OCI-LY1 (cell line): Measurements from ENCODE around the gene S100A8.

Source experiments
- EZH2 ChIP-seq: fragments of 200-600 bp; sonication (generic), shearing (Covaris generic); IDR thresholded peaks from 2 replicates; pipeline ENCODE4 v1.8.0; 2017; ENCODE audit warnings: borderline replicate concordance, mixed run types, mild to moderate bottlenecking, antibody characterized with exemption, low read length, moderate library complexity, mixed read lengths
- TF ChIP-seq, protein P1 (sequence below): fragments of 200-600 bp; sonication (generic), shearing (Covaris generic); IDR thresholded peaks from 2 replicates; pipeline ENCODE4 v1.5.1; 2017; ENCODE audit warnings: mild to moderate bottlenecking, antibody characterized with exemption, low read length, moderate library complexity, mixed read lengths

DNA sequence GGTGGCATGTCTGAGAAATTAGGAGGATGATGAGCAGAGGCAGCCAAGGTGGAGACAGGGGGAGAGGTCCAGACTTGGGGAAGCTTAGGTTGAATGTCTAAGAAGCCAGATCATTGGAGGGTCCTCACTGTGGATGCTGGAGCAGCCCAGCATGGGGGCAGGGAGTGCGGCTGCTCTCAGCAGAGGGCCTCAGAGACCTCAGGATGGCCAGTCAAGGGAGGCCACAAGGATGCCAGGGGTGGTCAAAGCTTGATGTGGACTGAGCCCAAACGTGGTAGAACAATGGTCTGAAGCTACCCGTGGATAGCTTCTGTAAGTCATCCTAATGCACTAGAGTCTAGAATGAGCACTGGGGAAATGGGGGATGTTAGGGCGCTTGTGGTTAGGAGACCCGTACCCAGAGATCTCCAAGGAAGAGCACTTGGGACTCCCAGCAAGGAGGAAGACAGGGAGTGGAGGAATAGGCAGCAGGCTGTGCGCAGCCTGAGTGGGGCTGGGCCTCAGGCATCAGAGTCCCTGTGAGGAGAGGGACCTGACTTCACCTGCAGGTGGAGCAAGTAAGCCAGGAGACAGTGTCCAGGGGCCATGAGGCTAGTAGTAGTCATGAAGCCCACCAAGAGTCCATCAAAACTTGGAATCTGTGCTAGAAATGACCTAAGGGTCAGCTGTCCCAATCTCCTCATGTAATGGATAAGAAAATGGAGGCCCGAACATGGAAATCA, 37.5 kb downstream of the S100A8 start:
- TF ChIP-seq, protein P1, sequence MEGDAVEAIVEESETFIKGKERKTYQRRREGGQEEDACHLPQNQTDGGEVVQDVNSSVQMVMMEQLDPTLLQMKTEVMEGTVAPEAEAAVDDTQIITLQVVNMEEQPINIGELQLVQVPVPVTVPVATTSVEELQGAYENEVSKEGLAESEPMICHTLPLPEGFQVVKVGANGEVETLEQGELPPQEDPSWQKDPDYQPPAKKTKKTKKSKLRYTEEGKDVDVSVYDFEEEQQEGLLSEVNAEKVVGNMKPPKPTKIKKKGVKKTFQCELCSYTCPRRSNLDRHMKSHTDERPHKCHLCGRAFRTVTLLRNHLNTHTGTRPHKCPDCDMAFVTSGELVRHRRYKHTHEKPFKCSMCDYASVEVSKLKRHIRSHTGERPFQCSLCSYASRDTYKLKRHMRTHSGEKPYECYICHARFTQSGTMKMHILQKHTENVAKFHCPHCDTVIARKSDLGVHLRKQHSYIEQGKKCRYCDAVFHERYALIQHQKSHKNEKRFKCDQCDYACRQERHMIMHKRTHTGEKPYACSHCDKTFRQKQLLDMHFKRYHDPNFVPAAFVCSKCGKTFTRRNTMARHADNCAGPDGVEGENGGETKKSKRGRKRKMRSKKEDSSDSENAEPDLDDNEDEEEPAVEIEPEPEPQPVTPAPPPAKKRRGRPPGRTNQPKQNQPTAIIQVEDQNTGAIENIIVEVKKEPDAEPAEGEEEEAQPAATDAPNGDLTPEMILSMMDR, result peak; percentile 32; the same call in 1 of the 2 replicates
- no peak for TF ChIP-seq EZH2
